ENCODE results near the gene MTR. TPM values are rescaled to one million over a fixed set of nuclear protein-coding genes. Genes with fewer than 3 reads are reported as not detected.

Gene MTR
- total RNA-seq, 6 donors from 2014 or later: 21.0 to 44.0 (median 29.3) TPM

- no peaks in the 10 kb centered on the region for H3K9me3 ChIP-seq
- H3K4me3 ChIP-seq: no peak overlapping the region
- peaks cover 2 to 71% (median 21%) of the 10 kb centered on the region in 4 donors for H3K36me3 ChIP-seq
- TF ChIP-seq CTCF (IDR thresholded peaks at IDR 0.05) (no peak), POLR2AphosphoS5 (IDR thresholded peaks at IDR 0.05) (no peak), POLR2A (IDR thresholded peaks at IDR 0.05) (no peak), EP300 (IDR thresholded peaks at IDR 0.05) (no peak)
- DNase-seq (no peak), ATAC-seq (ENCODE audit: low FRiP score in 2 of 2) (no peak)
- no peaks in the 10 kb centered on the region for H3K4me1 ChIP-seq
- H3K27ac ChIP-seq: no peak overlapping the region
- H3K27me3 ChIP-seq: no peaks in the 10 kb centered on the region
- 88 to 92% methylated on average over 5 of the region's 5 CpGs for WGBS, 2 donors
These were observed 80.9 kb downstream of the MTR start for GRCh38 chr1:236875975-236876374.

GRCh38 chr1:236877661-236878060 lies 82.6 kb downstream of the MTR start:
- no peaks in the 10 kb centered on the region for H3K9me3 ChIP-seq
- no peak for DNase-seq
- 53 to 80% methylated on average over 2 of the region's 2 CpGs for WGBS, 2 donors
- no peak overlapping the region for H3K4me3 ChIP-seq
- no peaks in the 10 kb centered on the region for H3K27me3 ChIP-seq
- ATAC-seq (ENCODE audit: low FRiP score in 2 of 2): no peak
- H3K4me1 ChIP-seq: no peaks in the 10 kb centered on the region
- H3K36me3 ChIP-seq: peaks cover 5 to 68% (median 21%) of the 10 kb centered on the region in 4 donors
- no peak overlapping the region for H3K27ac ChIP-seq
- TF ChIP-seq POLR2AphosphoS5 (IDR thresholded peaks at IDR 0.05): no peak
- no peak for TF ChIP-seq CTCF (IDR thresholded peaks at IDR 0.05)
- no peak for TF ChIP-seq EP300 (IDR thresholded peaks at IDR 0.05)
- no peak for TF ChIP-seq POLR2A (IDR thresholded peaks at IDR 0.05)

- Histone ChIP-seq H3K27ac (no peak overlapping the region), H3K36me3 (peaks cover 4 to 54% (median 16%) of the 10 kb centered on the region in 4 donors), H3K4me3 (no peak overlapping the region), H3K9me3 (no peaks in the 10 kb centered on the region), H3K4me1 (no peaks in the 10 kb centered on the region), H3K27me3 (no peaks in the 10 kb centered on the region)
- ATAC-seq (ENCODE audit: low FRiP score in 2 of 2) (no peak), DNase-seq (no peak)
- TF ChIP-seq CTCF (IDR thresholded peaks at IDR 0.05): no peak
- no peak for TF ChIP-seq POLR2A (IDR thresholded peaks at IDR 0.05)
- TF ChIP-seq EP300 (IDR thresholded peaks at IDR 0.05): no peak
- TF ChIP-seq POLR2AphosphoS5 (IDR thresholded peaks at IDR 0.05): no peak
- WGBS, 2 donors: 86 to 90% methylated on average over 6 of the region's 6 CpGs
These were observed 85.1 kb downstream of the MTR start for GRCh38 chr1:236880209-236880608.

GRCh38 chr1:236882678-236883077 lies 87.6 kb downstream of the MTR start:
- Histone ChIP-seq H3K27me3 (no peaks in the 10 kb centered on the region), H3K36me3 (peaks cover 0 to 57% (median 31%) of the 10 kb centered on the region in 4 donors), H3K9me3 (no peaks in the 10 kb centered on the region), H3K4me1 (no peaks in the 10 kb centered on the region), H3K4me3 (no peak overlapping the region), H3K27ac (no peak overlapping the region)
- ATAC-seq (ENCODE audit: low FRiP score in 2 of 2): no peak
- DNase-seq: no peak
- WGBS, 2 donors: 38 to 67% methylated on average over 3 to 4 of the region's 4 CpGs
- TF ChIP-seq POLR2AphosphoS5 (IDR thresholded peaks at IDR 0.05) (no peak), EP300 (IDR thresholded peaks at IDR 0.05) (no peak), POLR2A (IDR thresholded peaks at IDR 0.05) (no peak)

- H3K9me3 ChIP-seq: no peaks in the 10 kb centered on the region
- DNase-seq (no peak), ATAC-seq (ENCODE audit: low FRiP score in 2 of 2) (no peak)
- 67 to 70% methylated on average over 1 of the region's 1 CpG for WGBS, 2 donors
- no peaks in the 10 kb centered on the region for H3K4me1 ChIP-seq
- peaks cover 4 to 56% (median 45%) of the 10 kb centered on the region in 4 donors for H3K36me3 ChIP-seq
- no peak overlapping the region for H3K4me3 ChIP-seq
- H3K27ac ChIP-seq: no peak overlapping the region
- no peaks in the 10 kb centered on the region for H3K27me3 ChIP-seq
- TF ChIP-seq EP300 (IDR thresholded peaks at IDR 0.05): no peak
- TF ChIP-seq CTCF (IDR thresholded peaks at IDR 0.05): no peak
- TF ChIP-seq POLR2A (IDR thresholded peaks at IDR 0.05): no peak
These were observed 91.1 kb downstream of the MTR start for GRCh38 chr1:236886199-236886598.
